COR-L47 (cell line): Measurements from ENCODE around the gene ASMTL.
"Not testable (repeated sequence)": the region's sequence is repeated elsewhere in the genome, so short reads cannot be mapped to it uniquely, and the experiment has no call there.

Source experiments
- DNase-seq: peaks from one replicate; lab custom pipeline; 2025; lab: John Stamatoyannopoulos, UW

Gene ASMTL

GRCh38 chrX:1453951-1454785, 1.5 kb upstream of the ASMTL start:
- DNase-seq, result no peak

- no peak for DNase-seq
Observed at GRCh38 chrX:1453395-1453783, 680 bp upstream of the ASMTL start.

- DNase-seq, result no peak
Observed at GRCh38 chrX:1451661-1452515, 821 bp downstream of the ASMTL start.

- no peak for DNase-seq
Observed at GRCh38 chrX:1451251-1451660, 1.5 kb downstream of the ASMTL start.

- no peak for DNase-seq
Observed at GRCh38 chrX:1450361-1451161, 2.1 kb downstream of the ASMTL start.

GRCh38 chrX:1449823-1450149, 2.9 kb downstream of the ASMTL start:
- DNase-seq, result no peak

GRCh38 chrX:1449036-1449822, 3.5 kb downstream of the ASMTL start:
- DNase-seq, result no peak

GRCh38 chrX:1448573-1449001, 4.1 kb downstream of the ASMTL start:
- not testable (repeated sequence) for DNase-seq

- not testable (repeated sequence) for DNase-seq
Observed at GRCh38 chrX:1447969-1448572, 4.6 kb downstream of the ASMTL start.

GRCh38 chrX:1446984-1447968, 5.4 kb downstream of the ASMTL start:
- not testable (repeated sequence) for DNase-seq

GRCh38 chrX:1444561-1445500, 7.9 kb downstream of the ASMTL start:
- DNase-seq, result no peak

- no peak for DNase-seq
Observed at GRCh38 chrX:1443496-1444075, 9.1 kb downstream of the ASMTL start.

GRCh38 chrX:1442724-1443367, 9.9 kb downstream of the ASMTL start:
- no peak for DNase-seq

GRCh38 chrX:1442016-1442665, 10.6 kb downstream of the ASMTL start:
- DNase-seq, result no peak

- no peak for DNase-seq
Observed at GRCh38 chrX:1440506-1440905, 12.2 kb downstream of the ASMTL start.

- no peak for DNase-seq
Observed at GRCh38 chrX:1435241-1435895, 17.3 kb downstream of the ASMTL start.

- no peak for DNase-seq
Observed at GRCh38 chrX:1434871-1435240, 17.9 kb downstream of the ASMTL start.
